Left renal cortex interstitium (tissue), 4 donors: Measurements from ENCODE around the gene TIMM8B. TPM values are rescaled to one million over a fixed set of nuclear protein-coding genes. Genes with fewer than 3 reads are reported as not detected.
"Not testable (repeated sequence)": the region's sequence is repeated elsewhere in the genome, so short reads cannot be mapped to it uniquely, and the experiment has no call there.

ENCODE experiments used
- DNase-seq, 4 donors: peaks; one replicate each; pipeline ENCODE4 v3.0.0-alpha.2; 2013; ENCODE audit warnings: low read depth in 4 of 4, low spot score in 2 of 4, missing footprints in 1 of 4
- polyA plus RNA-seq, 4 donors: library from polyadenylated mRNA; unstranded; fragments of 120-200 nt; gene quantifications; one replicate each; pipeline ENCODE4 v1.2.1, GENCODE V29; 2013; ENCODE audit not compliant: insufficient read length in 4 of 4

TIMM8B gene, protein sequence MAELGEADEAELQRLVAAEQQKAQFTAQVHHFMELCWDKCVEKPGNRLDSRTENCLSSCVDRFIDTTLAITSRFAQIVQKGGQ
- 10 to 100 TPM; 65.0 to 88.9 (median 76.5) TPM for polyA plus RNA-seq

GRCh38 chr11:112086422-112087191 is at the start of gene TIMM8B, which contains the start of gene SDHD:
Gene TIMM8B, minus strand, starts transcription at chr11:112086756. Its CDS starts 33 bp downstream, at chr11:112086723.
Gene SDHD, plus strand, starts transcription at chr11:112086873. Its CDS starts 35 bp downstream, at chr11:112086908.
- peak; percentile 87 to 98 (median 96) for DNase-seq

DNA sequence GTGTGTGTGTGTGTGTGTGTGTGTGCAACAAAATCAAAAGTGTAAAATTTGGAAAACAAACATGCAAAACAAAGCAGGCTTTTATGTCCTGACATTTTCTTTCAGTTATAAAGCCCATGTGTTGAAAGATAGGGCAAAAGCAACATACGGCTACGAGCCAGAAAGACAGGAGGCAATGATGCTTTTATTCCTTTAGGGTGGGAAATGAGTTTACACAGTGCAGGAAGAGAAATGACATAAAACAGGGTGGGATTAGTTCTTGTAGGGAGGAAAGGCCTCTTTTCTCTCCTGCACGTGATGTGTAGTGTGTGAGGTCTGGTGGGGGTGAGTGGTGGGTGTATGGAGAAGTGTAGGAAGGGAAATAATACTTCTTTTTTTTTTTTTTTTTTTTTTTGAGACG is 47.9 kb upstream of the TIMM8B start:
- no peak for DNase-seq

- no peak for DNase-seq
Measured at GRCh38 chr11:112132737-112133136, 46.2 kb upstream of the TIMM8B start.

DNA sequence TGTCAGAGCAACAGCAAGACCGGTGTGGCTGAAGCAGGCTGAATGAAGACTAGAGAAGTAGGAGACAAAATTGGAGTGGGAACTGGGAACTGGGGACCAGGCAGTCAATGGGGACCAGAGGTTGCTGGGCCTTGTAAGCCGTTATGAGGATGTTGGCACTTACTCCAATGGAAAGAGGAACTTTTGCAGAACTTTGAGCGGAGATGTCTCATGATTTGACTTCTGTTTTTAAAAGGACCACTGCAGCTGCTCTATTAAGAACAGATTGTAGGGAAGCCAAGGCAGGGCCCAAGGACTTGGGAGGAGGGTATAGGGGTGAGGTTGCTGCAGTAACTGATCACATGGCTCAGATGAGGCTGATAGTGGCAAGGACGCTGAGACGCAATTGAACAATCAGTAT is 43.1 kb upstream of the TIMM8B start:
- no peak for DNase-seq

GRCh38 chr11:112128483-112129121 is 42.0 kb upstream of the TIMM8B start:
- no peak for DNase-seq

- DNase-seq: no peak
Measured at GRCh38 chr11:112127056-112127455, 40.5 kb upstream of the TIMM8B start.

- no peak for DNase-seq
Measured at GRCh38 chr11:112123129-112123528, 36.6 kb upstream of the TIMM8B start.

- no peak for DNase-seq
Measured at GRCh38 chr11:112121981-112122615, 35.5 kb upstream of the TIMM8B start.

- no peak for DNase-seq
Measured at GRCh38 chr11:112118176-112118575, 31.6 kb upstream of the TIMM8B start.

DNA sequence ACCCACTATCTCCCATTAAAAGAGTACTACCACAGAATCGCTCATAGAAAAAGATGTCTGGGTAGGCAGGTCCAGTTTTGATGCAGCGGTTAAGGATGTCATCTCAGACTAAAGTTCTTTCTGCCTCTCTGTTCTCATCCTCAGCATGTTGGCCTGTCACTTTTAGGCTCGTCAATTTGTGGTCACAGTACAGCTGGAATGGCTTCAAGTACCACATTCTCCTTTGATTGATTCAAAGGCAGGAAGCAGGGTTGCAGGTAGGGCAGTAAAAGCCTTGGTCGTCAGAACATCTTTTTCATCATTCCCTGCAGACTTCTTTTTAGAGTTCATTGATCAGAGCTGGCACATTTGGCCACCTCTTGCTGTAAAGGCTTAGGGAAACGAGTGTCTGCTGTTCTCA is 28.8 kb upstream of the TIMM8B start:
- DNase-seq: no peak

DNA sequence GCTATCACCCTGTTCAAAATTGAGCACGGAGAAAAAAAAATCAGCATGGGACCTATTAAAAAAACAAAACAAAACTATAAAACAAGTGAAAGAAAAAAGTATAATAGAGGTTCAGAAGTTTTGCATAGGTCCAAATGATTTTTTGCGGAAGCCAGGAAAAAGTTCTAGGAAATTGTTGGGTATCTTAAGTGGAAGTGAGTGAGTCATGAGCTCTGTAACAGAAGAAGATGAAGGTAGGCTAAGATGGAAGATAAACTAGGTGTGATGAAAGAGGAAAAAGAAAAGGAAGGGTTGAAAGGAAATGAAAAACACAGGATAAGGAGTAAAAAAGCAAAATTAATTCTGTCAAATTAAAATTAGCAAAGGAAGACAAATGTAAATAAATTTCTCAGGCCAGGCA is 27.9 kb upstream of the TIMM8B start:
- no peak for DNase-seq

- DNase-seq: peak in 2 of 4 donors; percentile 13 to 29
Measured at GRCh38 chr11:112113539-112114457, 27.2 kb upstream of the TIMM8B start.

DNA sequence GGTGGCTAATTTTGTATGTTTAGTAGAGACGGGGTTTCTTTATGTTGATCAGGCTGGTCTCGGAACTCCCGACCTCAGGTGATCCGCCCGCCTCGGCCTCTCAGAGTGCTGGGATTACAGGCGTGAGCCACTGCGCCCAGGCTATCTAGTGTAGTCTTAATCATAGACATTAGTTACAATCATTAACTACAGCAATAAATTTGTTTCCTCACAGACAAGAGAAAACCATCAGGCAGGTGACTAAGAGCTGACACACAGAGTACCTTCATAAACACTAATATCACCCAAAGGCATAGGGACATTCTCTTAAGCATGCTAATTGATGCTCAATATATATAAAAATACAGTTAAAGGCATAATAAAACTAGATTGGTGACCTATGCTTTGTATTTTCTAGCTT is 19.5 kb upstream of the TIMM8B start:
- no peak for DNase-seq

- no peak for DNase-seq
Measured at GRCh38 chr11:112103446-112103845, 16.9 kb upstream of the TIMM8B start.

- DNase-seq: no peak
Measured at GRCh38 chr11:112100462-112100861, 13.9 kb upstream of the TIMM8B start.

GRCh38 chr11:112097734-112098528 is 11.4 kb upstream of the TIMM8B start:
- DNase-seq: no peak

GRCh38 chr11:112096194-112096593 is 9.6 kb upstream of the TIMM8B start:
- no peak for DNase-seq

DNA sequence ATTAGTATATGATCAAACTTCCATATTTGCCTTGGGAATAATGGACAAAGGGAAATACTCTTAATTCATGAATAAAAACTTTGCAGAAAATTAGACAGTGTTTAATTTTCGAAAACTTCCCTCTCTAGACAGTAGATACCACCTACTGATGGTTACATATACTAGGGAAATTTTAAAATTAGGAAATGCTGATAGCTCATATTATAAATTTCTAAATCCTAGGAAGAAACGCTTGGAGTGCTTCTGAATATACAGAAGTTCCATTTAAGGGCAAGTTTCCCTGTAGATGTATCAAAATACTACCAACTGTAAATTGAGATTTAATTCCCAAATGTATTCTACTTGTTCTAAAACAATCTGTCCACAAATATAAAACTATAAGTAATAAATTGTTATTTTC is 8.7 kb upstream of the TIMM8B start:
- not testable (repeated sequence) for DNase-seq

- no peak for DNase-seq
Measured at GRCh38 chr11:112087212-112087611, 656 bp upstream of the TIMM8B start.
